ENCODE measurements around the gene ARHGAP8.
A peak's percentile ranks its signal among the peaks of the same experiment; 100 is the strongest.

GRCh38 chr22:44714703-44715350 lies 37.5 kb upstream of the ARHGAP8 start:
- TF ChIP-seq CTCF (IDR thresholded peaks at IDR 0.05) (no peak), EP300 (IDR thresholded peaks at IDR 0.05) (peak in 1 of 2 donors; percentile 61), POLR2A (IDR thresholded peaks at IDR 0.05) (no peak)

All from tibial nerve (tissue), 4 donors.